ENCODE data around the gene NEK7.
"Not testable (repeated sequence)": the region's sequence is repeated elsewhere in the genome, so short reads cannot be mapped to it uniquely, and the experiment has no call there.

Gene NEK7

GRCh38 chr1:198171667-198172540 is 15.1 kb downstream of the NEK7 start:
- no peak for DNase-seq (ENCODE audit: low read depth in 2 of 2)

GRCh38 chr1:198173832-198174231 is 17.0 kb downstream of the NEK7 start:
- no peak for DNase-seq (ENCODE audit: low read depth in 2 of 2)

- DNase-seq (ENCODE audit: low read depth in 2 of 2), result no peak
Observed at GRCh38 chr1:198174297-198174696, 17.5 kb downstream of the NEK7 start.

DNA sequence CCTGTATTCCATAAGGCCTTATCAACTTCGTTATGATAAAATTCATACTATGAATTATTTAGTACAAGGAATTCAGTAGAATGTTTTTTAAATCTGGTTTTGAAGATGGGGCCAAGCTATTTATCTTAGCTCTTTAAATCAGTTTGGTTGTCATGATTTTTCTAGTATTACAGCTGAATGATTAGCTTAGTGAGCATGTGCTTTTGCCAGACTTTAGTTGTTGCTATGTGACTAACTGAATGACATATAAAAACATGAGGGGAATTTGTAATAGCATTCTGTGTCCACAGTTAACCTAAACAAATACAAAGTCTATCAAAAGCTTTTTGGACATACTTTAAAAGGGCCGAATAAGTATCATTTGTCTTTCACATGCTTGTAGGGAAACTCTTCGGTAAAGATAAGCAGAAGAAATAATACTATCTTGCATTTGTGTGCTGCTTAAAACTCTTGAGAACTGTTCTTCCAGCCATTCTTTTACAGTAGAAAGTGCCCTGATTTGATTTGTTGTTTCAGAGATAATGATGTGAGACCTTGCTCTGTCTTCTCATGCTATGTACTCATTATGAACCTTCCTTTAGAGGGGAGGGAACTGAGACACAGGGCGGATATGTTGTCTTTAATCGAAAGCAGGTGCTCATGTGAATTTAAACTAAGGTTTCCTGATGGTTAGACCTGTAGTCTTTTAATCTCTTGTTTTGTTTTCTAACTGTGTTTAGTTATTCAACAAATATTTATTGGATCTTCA is 18.8 kb downstream of the NEK7 start:
- no peak for DNase-seq (ENCODE audit: low read depth in 2 of 2)

- DNase-seq (ENCODE audit: low read depth in 2 of 2), result no peak
Observed at GRCh38 chr1:198176179-198176578, 19.4 kb downstream of the NEK7 start.

- no peak for DNase-seq (ENCODE audit: low read depth in 2 of 2)
Observed at GRCh38 chr1:198177546-198177945, 20.7 kb downstream of the NEK7 start.

DNA sequence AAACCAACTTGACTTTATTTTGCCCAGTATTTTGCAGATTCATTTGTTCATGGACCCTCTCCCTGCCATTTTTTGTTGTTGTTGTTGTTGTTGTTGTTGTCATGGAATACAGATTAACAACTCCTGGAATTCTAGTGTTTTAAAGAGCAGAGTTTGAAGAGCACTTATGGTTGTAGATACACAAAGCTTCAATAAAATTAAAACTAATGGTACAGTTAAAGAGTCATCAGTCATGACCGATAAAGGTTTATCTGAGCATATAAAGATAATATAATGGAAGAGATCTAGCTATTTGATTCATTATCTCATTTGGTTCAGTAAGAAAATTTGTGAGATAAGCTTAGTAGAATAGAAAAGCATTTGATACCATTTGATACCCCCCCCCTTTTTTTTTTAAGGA is 21.8 kb downstream of the NEK7 start:
- no peak for DNase-seq (ENCODE audit: low read depth in 2 of 2)

DNA sequence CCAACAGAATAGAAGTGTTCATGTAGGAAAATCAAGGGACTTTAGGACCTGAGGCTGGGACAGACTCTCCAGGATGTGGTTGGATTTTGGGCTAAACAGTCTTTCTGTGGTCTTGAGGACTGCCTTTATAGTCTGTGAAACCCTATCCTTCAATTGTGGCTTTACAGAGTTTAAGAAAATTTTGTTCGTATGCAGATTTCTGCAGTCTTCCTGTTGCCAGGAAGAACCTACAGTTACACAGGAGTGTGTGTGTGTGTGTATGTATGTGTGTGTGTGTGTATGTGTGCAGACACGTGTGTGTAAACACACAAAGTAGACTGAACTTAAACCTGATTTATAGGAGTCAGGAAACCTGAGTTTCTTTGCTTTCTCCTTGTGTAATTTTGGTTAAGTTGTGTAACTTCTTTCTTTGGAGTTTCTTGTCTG is 22.8 kb downstream of the NEK7 start:
- no peak for DNase-seq (ENCODE audit: low read depth in 2 of 2)

- DNase-seq (ENCODE audit: low read depth in 2 of 2), result no peak
Observed at GRCh38 chr1:198183605-198184004, 26.8 kb downstream of the NEK7 start.

DNA sequence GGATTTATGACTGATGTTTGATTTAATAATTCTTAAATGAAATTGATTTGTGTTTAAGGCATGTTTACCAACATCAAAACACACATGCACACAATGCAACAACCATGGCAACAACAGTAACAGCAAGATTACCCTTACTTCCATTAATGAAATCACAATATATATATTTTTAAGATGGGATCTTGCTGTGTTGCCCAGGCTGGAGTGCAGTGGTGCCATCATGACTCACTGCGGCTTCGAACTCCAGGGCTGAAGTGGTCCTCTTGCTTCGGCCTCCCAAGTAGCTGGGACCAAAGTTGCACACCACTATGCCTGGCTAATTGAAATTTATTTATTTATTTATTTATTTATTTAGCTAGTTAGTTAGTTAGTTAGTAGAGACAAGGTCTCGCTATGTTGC is 27.7 kb downstream of the NEK7 start:
- no peak for DNase-seq (ENCODE audit: low read depth in 2 of 2)

- DNase-seq (ENCODE audit: low read depth in 2 of 2), result no peak
Observed at GRCh38 chr1:198185146-198185545, 28.3 kb downstream of the NEK7 start.

- no peak for DNase-seq (ENCODE audit: low read depth in 2 of 2)
Observed at GRCh38 chr1:198185759-198186158, 29.0 kb downstream of the NEK7 start.

DNA sequence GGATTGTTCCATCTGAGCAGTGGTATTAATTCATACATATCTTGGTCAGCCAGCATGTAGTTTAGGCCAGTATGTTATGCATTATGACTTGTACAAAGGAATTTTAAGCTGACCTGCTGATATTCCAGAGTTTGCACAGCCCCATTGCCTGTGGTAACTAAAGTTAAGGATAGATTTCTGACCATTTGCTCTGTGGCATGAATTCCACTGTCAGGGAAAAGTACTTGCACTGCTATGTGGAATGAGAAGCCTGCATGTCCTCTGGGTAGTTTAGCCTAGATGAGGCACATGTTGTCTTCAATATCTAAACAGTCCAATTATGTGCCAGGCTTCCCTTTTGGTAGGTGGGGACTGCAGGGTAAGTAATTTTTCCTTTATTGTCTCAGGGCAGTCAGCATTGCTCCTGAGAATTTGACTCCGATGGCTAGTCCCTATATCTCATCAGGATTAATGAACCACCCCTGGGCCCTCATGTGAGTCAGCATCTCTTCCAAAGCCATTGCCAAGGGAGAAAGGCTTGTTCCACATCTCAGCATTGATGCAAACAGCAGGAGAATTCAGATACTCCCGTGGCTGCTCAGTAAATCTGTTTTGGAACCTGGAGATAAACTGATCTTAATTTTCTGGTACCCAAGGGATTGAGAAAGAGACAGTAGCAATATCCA is 30.2 kb downstream of the NEK7 start:
- no peak for DNase-seq (ENCODE audit: low read depth in 2 of 2)

DNA sequence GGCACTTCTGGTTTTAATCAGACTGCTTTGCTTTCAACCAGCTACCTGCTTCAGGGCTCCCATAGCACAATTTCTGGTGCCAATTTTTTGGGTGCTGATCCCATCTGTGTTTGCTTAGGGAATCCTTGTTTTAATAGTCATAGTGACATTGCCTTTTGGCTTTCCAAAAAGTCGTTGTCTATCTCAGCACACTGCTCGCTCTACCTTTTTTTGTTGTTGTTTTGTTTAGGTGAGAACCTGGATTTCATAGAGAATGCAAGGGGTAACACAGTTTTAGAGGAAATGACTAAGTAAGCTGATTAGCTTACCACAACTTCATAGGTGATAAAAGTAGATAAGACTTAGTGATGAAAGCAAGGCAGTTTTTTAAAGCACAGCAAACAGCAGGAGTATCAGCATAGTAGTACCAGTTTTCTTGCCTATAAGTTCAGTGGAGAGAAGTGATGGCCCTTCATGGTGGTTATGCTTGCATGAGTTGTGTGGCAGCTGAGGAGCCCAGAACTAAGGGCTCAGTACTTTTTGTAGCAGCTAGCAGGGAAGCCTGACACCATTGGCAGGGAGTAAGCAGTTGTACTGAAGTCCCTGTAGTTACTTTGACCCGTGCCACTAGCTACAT is 31.3 kb downstream of the NEK7 start:
- no peak for DNase-seq (ENCODE audit: low read depth in 2 of 2)

GRCh38 chr1:198191117-198191516 is 34.3 kb downstream of the NEK7 start:
- no peak for DNase-seq (ENCODE audit: low read depth in 2 of 2)

- not testable (repeated sequence) for DNase-seq (ENCODE audit: low read depth in 2 of 2)
Observed at GRCh38 chr1:198193871-198194270, 37.1 kb downstream of the NEK7 start.

DNA sequence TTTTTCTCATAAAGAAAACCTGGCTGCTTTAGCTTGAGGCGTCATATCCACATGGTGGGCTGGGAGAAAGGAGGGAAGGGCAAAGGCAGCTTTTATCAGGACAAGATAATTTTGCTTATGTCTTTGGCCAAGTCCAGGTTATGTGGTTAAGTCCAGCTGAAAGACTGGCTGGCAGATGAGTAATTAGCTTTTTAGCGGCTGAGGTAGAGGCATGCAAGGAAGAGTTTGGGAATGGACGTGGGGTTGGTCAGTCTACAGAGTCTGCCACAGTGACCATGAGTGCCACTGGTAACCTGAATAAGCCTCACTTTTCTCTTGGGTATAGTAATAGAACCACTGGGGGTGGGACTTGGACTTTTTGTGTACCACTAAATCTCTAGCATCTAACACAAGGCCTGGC is 39.8 kb downstream of the NEK7 start:
- no peak for DNase-seq (ENCODE audit: low read depth in 2 of 2)

GRCh38 chr1:198197285-198197684 is 40.5 kb downstream of the NEK7 start:
- no peak for DNase-seq (ENCODE audit: low read depth in 2 of 2)

- no peak for DNase-seq (ENCODE audit: low read depth in 2 of 2)
Observed at GRCh38 chr1:198199105-198199504, 42.3 kb downstream of the NEK7 start.

GRCh38 chr1:198201956-198202784 is 45.4 kb downstream of the NEK7 start:
- DNase-seq (ENCODE audit: low read depth in 2 of 2), result no peak

DNA sequence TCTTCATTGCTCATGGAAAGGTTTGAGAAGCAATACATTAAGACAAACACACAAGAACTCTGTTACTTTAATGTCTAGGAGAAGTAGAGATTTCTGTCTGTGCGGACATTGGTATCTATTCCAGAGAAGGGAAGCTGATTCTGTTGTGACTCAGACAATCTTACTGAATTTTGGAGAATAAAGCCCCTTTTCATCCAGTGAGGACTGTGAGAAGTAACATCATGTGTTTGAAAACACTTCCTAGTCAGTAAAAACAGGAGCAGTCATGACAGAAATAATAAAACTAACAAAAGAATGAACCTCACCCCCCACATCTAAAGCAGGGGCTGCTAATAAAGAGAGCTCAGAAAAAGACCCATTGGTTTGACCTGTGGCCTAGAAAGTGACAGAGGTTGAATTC is 46.6 kb downstream of the NEK7 start:
- no peak for DNase-seq (ENCODE audit: low read depth in 2 of 2)
